Activated naive CD4-positive, alpha-beta T cell treated with anti-CD3 and anti-CD28 coated beads, Interleukin-2, amount 10 ng/mL, durations not matched to agents 7 days and 5 days (primary cell): ENCODE measurements around the gene CSE1L.
"Not testable (repeated sequence)": the region's sequence is repeated elsewhere in the genome, so short reads cannot be mapped to it uniquely, and the experiment has no call there.

ENCODE experiments used
- CTCF ChIA-PET: fragments of 350-600 bp; sonication (Branson Sonifier 250); formaldehyde crosslinking; loops from one replicate; lab custom pipeline; 2021; ENCODE audit warnings: antibody characterized with exemption; lab: Charles Lee
- DNase-seq: peaks from one replicate; pipeline ENCODE4 v3.0.0-alpha.2; 2020
- H3K27ac Mint-ChIP-seq: one replicate; pipeline ENCODE4 v1.8.0; 2021; ENCODE audit warnings: mild to moderate bottlenecking, moderate library complexity, mixed read lengths
- H3K27me3 Mint-ChIP-seq: one replicate; pipeline ENCODE4 v1.8.0; 2021; ENCODE audit warnings: mild to moderate bottlenecking, mixed read lengths
- H3K36me3 Mint-ChIP-seq: one replicate; pipeline ENCODE4 v1.8.0; 2021; ENCODE audit warnings: mixed read lengths
- H3K4me1 Mint-ChIP-seq: one replicate; pipeline ENCODE4 v1.8.0; 2021; ENCODE audit warnings: mixed read lengths
- H3K4me3 Mint-ChIP-seq: one replicate; pipeline ENCODE4 v1.8.0; 2021; ENCODE audit warnings: mild to moderate bottlenecking, moderate library complexity, mixed read lengths
- H3K9me3 Mint-ChIP-seq: one replicate; pipeline ENCODE4 v1.8.0; 2021; ENCODE audit warnings: mixed read lengths

Gene CSE1L

DNA sequence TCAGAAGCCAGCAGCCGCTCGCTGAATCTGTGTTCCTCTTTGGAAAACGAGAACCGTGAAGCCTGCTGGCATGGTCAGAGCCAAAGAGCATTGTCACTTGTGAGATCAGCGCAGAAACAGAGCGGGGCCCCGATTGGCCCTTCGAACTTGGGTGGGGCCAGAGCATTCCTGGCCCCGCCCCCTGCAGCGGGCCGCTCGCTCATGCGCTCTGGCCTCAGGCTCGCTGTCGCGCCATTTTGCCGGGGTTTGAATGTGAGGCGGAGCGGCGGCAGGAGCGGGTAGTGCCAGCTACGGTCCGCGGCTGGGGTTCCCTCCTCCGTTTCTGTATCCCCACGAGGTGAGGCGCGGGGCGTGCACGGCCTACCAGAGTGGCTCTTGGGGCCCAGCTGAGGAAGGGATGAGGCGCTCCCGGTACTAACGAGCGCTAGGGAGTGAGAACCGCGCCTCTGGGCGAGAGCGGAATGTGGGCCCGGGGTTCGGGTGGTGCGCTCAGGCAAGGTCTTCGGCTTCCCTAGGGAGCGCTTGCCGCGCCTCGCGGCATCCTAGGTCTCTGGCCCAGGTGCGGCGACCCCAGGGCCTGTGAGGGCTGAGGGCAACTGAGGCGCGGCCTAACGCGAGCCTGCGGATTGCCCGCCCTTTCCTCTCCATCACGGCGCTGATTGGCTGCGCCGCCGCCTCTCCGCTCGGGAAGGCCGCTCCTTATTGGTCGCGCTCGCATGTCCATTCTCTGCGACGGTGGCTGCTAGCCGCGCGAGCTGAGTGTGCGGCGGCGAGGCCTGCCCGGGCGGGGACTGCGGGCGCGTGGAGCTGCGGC is at the start of gene CSE1L:
CSE1L (plus strand) TSS at position 226 of the 814 bp plus-strand sequence. CDS start 12,152 bp downstream, outside the sequence.
- peak; percentile 95 for DNase-seq
- H3K4me3 Mint-ChIP-seq = peak within 1 kb of the TSS; percentile 99
- peaks cover 44% of the 10 kb centered on the region for H3K4me1 Mint-ChIP-seq
- CTCF ChIA-PET = interaction anchor here (1.3 kb wide), 1 partner anchor 425 kb away, joined by 3 read pairs; no protein-coding TSS in a partner anchor
- no peaks in the 10 kb centered on the region for H3K9me3 Mint-ChIP-seq
- H3K27ac Mint-ChIP-seq = peak within 1 kb of the TSS; percentile 98
- H3K36me3 Mint-ChIP-seq = peaks cover 29% of the 10 kb centered on the region
- peaks cover 4% of the 10 kb centered on the region for H3K27me3 Mint-ChIP-seq

DNA sequence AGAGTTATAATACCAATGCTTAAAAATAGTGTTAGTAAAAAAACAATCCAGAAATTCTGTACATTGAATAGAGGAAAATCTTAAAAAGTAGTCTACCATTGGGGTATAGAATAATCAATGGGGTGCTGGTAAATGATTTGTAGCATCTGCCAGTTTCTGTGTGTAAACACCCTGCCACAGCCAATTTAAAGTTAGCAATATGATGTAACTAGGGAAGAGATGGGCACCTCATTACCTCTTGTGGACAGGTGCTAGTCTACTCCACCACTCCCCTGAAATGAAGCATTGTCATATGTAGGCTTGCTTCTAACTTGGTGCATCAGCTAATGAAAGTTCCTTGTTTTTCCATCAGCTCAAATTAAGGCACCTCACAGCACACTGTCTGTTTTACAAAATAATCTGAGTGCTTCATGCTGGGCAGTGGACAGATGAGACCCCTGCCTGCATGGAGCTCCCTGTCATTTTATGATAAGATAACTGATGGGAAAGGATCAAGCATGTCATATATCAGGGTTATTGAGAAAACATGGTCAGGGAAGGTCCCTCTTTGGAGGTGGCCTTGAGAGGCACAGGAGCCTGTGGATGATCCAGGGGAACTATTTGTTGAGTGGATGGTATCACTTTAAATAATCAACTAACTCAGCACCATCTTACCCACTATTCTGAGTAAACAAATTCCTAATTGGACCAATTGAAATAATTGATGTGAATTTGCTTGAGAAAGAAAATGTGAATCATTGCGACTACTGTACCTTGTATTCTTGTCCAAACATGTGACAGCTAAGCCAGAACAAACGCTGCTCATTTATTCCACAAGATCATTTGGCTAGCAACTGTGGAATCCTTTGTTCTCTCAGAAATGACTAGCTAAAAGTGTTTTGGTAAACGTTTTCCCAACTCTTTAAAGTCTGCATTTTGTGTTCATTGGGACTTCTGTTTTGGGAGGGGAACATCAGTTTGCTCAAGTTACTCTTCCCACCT is 45.9 kb upstream of the CSE1L start:
- H3K4me3 Mint-ChIP-seq = no peak overlapping the region
- no peaks in the 10 kb centered on the region for H3K9me3 Mint-ChIP-seq
- H3K27me3 Mint-ChIP-seq = no peaks in the 10 kb centered on the region
- H3K36me3 Mint-ChIP-seq = peaks cover 30% of the 10 kb centered on the region
- no peaks in the 10 kb centered on the region for H3K4me1 Mint-ChIP-seq
- CTCF ChIA-PET = no interaction called here
- no peak overlapping the region for H3K27ac Mint-ChIP-seq
- DNase-seq = no peak

GRCh38 chr20:49001741-49002140 is 44.4 kb upstream of the CSE1L start:
- Mint-ChIP-seq H3K27me3 (no peaks in the 10 kb centered on the region), H3K4me3 (no peak overlapping the region), H3K4me1 (no peaks in the 10 kb centered on the region), H3K9me3 (no peaks in the 10 kb centered on the region), H3K27ac (no peak overlapping the region), H3K36me3 (peaks cover 31% of the 10 kb centered on the region)
- no peak for DNase-seq
- CTCF ChIA-PET = interaction anchor here (1.2 kb wide), 1 partner anchor 26 kb away, joined by 3 read pairs; no protein-coding TSS in a partner anchor

DNA sequence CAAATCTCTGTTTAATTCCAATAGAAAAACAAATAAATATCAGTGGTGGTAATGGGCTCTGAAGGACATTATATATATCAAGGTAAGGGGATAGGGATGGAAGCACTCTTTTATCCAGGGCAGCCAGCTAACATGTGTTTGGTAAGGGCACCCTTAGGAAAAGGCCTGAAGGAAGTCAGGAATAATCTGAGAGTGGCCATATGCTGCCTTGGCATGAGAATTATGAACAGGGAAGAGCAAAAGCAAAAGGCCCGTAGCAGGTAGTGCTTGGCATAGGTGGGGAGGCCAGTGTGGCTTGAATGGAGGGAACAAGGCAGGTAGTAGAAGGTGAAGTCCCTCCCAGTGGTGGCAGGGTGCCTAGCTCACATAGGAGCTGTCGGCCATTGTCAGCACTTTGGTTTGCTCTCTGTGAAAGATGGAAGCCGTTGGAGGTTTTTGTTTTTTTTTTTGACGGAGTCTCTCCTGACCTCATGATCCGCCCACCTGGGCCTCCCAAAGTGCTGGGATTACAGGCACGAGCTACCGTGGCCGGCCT is 39.6 kb upstream of the CSE1L start:
- Mint-ChIP-seq H3K27me3 (no peaks in the 10 kb centered on the region), H3K9me3 (no peaks in the 10 kb centered on the region), H3K36me3 (peaks cover 28% of the 10 kb centered on the region), H3K27ac (no peak overlapping the region), H3K4me1 (no peaks in the 10 kb centered on the region), H3K4me3 (no peak overlapping the region)
- CTCF ChIA-PET = no interaction called here
- no peak for DNase-seq

DNA sequence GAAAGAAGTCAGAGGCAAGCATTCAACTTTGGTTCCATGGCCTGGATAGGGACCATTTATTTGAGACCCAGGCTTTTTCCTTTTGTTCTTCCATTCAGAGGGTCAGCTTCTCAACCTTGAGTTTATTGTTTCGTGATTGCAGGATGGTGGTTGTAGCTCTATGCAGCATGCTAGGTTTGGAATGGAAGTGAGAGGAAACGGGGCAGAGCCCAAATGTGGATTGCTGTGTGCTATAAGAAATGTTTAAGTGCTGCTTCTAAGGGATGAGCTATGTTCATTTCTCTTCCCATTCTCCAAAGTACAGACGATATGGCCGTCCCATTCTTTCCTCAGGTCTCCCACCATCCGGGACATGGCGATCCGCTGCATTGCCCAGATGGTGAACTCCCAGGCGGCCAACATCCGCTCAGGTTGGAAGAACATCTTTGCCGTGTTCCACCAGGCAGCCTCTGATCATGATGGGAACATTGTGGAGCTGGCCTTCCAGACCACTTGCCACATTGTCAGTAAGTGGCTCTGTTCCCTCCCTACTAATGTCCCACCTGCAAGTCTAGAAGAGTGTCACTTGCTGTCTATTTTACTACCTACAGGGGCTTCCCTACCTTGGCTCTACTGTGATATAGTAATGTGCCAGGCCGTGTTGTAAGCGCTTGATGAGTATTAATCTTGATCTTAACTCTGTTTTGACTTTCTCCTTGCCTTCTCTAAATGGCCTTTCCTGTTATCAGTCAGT is 36.0 kb upstream of the CSE1L start:
- no peak for DNase-seq
- CTCF ChIA-PET = interaction anchor here (0.6 kb wide), 1 partner anchor 1784 kb away, joined by 5 read pairs; no protein-coding TSS in a partner anchor
- Mint-ChIP-seq H3K4me3 (no peak overlapping the region), H3K36me3 (peaks cover 42% of the 10 kb centered on the region), H3K4me1 (no peaks in the 10 kb centered on the region), H3K27ac (no peak overlapping the region), H3K9me3 (no peaks in the 10 kb centered on the region), H3K27me3 (no peaks in the 10 kb centered on the region)

- Mint-ChIP-seq H3K27ac (no peak overlapping the region), H3K4me1 (no peaks in the 10 kb centered on the region), H3K4me3 (no peak overlapping the region), H3K27me3 (no peaks in the 10 kb centered on the region), H3K36me3 (peaks cover 35% of the 10 kb centered on the region), H3K9me3 (no peaks in the 10 kb centered on the region)
- CTCF ChIA-PET = no interaction called here
- no peak for DNase-seq
These were observed 21.9 kb upstream of the CSE1L start for GRCh38 chr20:49024220-49024619.

GRCh38 chr20:49028177-49028576 is 17.9 kb upstream of the CSE1L start:
- peaks cover 32% of the 10 kb centered on the region for H3K36me3 Mint-ChIP-seq
- DNase-seq, H3K27ac Mint-ChIP-seq, H3K9me3 Mint-ChIP-seq, H3K27me3 Mint-ChIP-seq, H3K4me1 Mint-ChIP-seq, H3K4me3 Mint-ChIP-seq: not testable (repeated sequence)
- CTCF ChIA-PET = interaction anchor here (3.1 kb wide), 1 partner anchor 189 kb away, joined by 11 read pairs; no protein-coding TSS in a partner anchor

DNA sequence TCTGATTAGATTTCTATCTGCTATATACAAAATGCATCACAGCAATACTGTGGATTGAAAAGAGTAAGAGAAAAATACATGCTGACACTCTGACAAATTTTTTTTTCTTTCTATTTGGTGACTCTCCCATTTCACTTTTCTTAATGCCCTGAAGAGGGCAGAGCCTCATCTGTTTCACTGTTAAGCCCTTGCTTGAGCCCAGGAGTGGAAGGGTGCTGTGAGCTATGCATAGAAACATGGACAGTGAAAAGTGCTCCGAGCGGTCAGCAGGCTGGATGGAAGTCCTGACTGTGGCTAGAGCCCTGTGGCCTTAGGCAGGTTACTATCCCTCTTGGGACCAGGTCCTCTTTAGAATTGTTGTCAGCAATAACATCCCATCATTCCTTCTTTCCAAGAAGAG is 17.4 kb upstream of the CSE1L start:
- no peaks in the 10 kb centered on the region for H3K4me1 Mint-ChIP-seq
- H3K27me3 Mint-ChIP-seq = no peaks in the 10 kb centered on the region
- no peak for DNase-seq
- CTCF ChIA-PET = interaction anchor here (1.0 to 3.1 kb wide), 3 partner anchors 9 to 188 kb away, joined by 4 to 11 read pairs (median 5); no protein-coding TSS in a partner anchor
- H3K9me3 Mint-ChIP-seq = no peaks in the 10 kb centered on the region
- no peak overlapping the region for H3K4me3 Mint-ChIP-seq
- H3K36me3 Mint-ChIP-seq = peaks cover 37% of the 10 kb centered on the region
- no peak overlapping the region for H3K27ac Mint-ChIP-seq

- H3K27ac Mint-ChIP-seq = no peak overlapping the region
- H3K27me3 Mint-ChIP-seq = no peaks in the 10 kb centered on the region
- H3K4me3 Mint-ChIP-seq = no peak overlapping the region
- H3K9me3 Mint-ChIP-seq = no peaks in the 10 kb centered on the region
- peaks cover 37% of the 10 kb centered on the region for H3K36me3 Mint-ChIP-seq
- no peaks in the 10 kb centered on the region for H3K4me1 Mint-ChIP-seq
- no peak for DNase-seq
- CTCF ChIA-PET = interaction anchor here (1.0 to 3.1 kb wide), 3 partner anchors 9 to 188 kb away, joined by 4 to 11 read pairs (median 5); no protein-coding TSS in a partner anchor
These were observed 16.9 kb upstream of the CSE1L start for GRCh38 chr20:49029203-49029602.

GRCh38 chr20:49030954-49031619 is 15.0 kb upstream of the CSE1L start:
- Mint-ChIP-seq H3K4me1 (no peaks in the 10 kb centered on the region), H3K27me3 (no peaks in the 10 kb centered on the region), H3K4me3 (no peak overlapping the region), H3K9me3 (no peaks in the 10 kb centered on the region), H3K27ac (no peak overlapping the region), H3K36me3 (peaks cover 42% of the 10 kb centered on the region)
- no peak for DNase-seq
- CTCF ChIA-PET = interaction anchor here (3.1 kb wide), 1 partner anchor 186 kb away, joined by 11 read pairs; no protein-coding TSS in a partner anchor

GRCh38 chr20:49032455-49032854 is 13.7 kb upstream of the CSE1L start:
- no peak overlapping the region for H3K27ac Mint-ChIP-seq
- no peaks in the 10 kb centered on the region for H3K9me3 Mint-ChIP-seq
- H3K36me3 Mint-ChIP-seq = peaks cover 40% of the 10 kb centered on the region
- H3K4me1 Mint-ChIP-seq = peaks cover 2% of the 10 kb centered on the region
- CTCF ChIA-PET = no interaction called here
- H3K4me3 Mint-ChIP-seq = no peak overlapping the region
- no peak for DNase-seq
- H3K27me3 Mint-ChIP-seq = no peaks in the 10 kb centered on the region

DNA sequence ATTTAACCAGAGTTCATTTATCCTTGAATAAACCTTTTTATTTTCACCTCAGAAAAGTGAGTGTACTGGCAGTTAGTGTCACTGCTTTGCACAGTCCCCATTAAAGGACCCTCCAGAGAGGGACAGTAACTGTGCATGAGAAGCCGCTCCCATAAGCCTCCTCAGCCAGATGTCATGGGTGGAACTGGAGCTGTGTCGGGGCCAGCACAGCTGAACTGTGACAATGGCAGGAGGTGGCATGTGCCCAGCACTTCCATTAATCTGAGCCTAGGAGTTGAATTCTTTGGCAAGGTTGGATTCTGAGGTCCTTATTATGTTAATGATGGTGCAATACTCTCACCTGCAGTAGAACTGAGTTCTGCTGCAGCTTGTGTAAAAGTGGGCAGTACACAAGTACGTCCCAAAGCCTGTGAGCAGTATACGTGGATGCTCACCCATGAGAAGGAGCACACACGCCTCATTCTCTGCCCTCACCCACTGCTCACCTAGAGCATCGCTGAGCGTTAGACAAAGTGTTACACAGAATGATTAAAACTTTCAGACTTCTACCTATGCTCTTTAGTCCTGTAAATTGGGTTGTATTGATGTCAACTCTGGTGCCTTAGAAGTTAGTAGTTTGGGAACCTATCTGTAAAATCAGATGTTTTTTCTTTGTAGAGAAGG is 11.9 kb upstream of the CSE1L start:
- Mint-ChIP-seq H3K27ac (no peak overlapping the region), H3K4me1 (peaks cover 14% of the 10 kb centered on the region), H3K9me3 (no peaks in the 10 kb centered on the region), H3K36me3 (peaks cover 31% of the 10 kb centered on the region), H3K27me3 (no peaks in the 10 kb centered on the region), H3K4me3 (no peak overlapping the region)
- DNase-seq = no peak
- CTCF ChIA-PET = no interaction called here
